HK-2 (cell line): ENCODE measurements around the gene MAIP1.

Experiments used
- DNase-seq: peaks from one replicate; pipeline ENCODE4 v3.0.0-alpha.2; 2018; ENCODE audit not compliant: unreplicated experiment

MAIP1 gene

GRCh38 chr2:199991691-199992090 lies 36.3 kb downstream of the MAIP1 start:
- no peak for DNase-seq

GRCh38 chr2:199992296-199992695 lies 36.9 kb downstream of the MAIP1 start:
- no peak for DNase-seq

GRCh38 chr2:199994371-199994770 lies 39.0 kb downstream of the MAIP1 start:
- DNase-seq = no peak

GRCh38 chr2:199994896-199995295 lies 39.5 kb downstream of the MAIP1 start:
- no peak for DNase-seq

GRCh38 chr2:199997296-199997695 lies 41.9 kb downstream of the MAIP1 start:
- no peak for DNase-seq

- no peak for DNase-seq
These were observed 43.8 kb downstream of the MAIP1 start for GRCh38 chr2:199999166-199999565.

GRCh38 chr2:200000444-200001163 lies 45.2 kb downstream of the MAIP1 start:
- no peak for DNase-seq

- no peak for DNase-seq
These were observed 48.1 kb downstream of the MAIP1 start for GRCh38 chr2:200003444-200003843.

GRCh38 chr2:200005675-200006074 lies 50.3 kb downstream of the MAIP1 start:
- no peak for DNase-seq

GRCh38 chr2:200007306-200007705 lies 51.9 kb downstream of the MAIP1 start:
- no peak for DNase-seq

- DNase-seq = no peak
These were observed 57.0 kb downstream of the MAIP1 start for GRCh38 chr2:200012401-200012800.
